KMS-11 (cell line): ENCODE results near the gene ARPP19.
A peak's percentile ranks its signal among the peaks of the same experiment; 100 is the strongest.
"Not testable (repeated sequence)": the region's sequence is repeated elsewhere in the genome, so short reads cannot be mapped to it uniquely, and the experiment has no call there.

Source experiments
- H2AFZ ChIP-seq: fragments of 200-600 bp; sonication (generic); 2 replicates; pipeline ENCODE4 v1.6.1; 2016; ENCODE audit warnings: antibody characterized with exemption, mixed run types, low read depth
- H3K27ac ChIP-seq: fragments of 200-600 bp; sonication (generic); 2 replicates; pipeline ENCODE4 v1.6.1; 2016; ENCODE audit warnings: mild to moderate bottlenecking, mixed run types
- H3K27me3 ChIP-seq: fragments of 200-600 bp; sonication (generic); 2 replicates; pipeline ENCODE4 v1.6.1; 2017; ENCODE audit warnings: mild to moderate bottlenecking, low read depth, mixed run types, moderate library complexity; ENCODE audit not compliant: insufficient read depth
- H3K36me3 ChIP-seq: fragments of 200-600 bp; sonication (generic); 2 replicates; pipeline ENCODE4 v1.6.1; 2017; ENCODE audit warnings: mild to moderate bottlenecking, mixed run types; ENCODE audit not compliant: insufficient read depth
- H3K4me1 ChIP-seq: fragments of 200-600 bp; sonication (generic); 2 replicates; pipeline ENCODE4 v1.6.1; 2016; ENCODE audit warnings: mild to moderate bottlenecking, low read depth, mixed run types; ENCODE audit not compliant: poor library complexity, severe bottlenecking
- H3K4me2 ChIP-seq: fragments of 200-600 bp; sonication (generic); 2 replicates; pipeline ENCODE4 v1.7.0; 2016; ENCODE audit warnings: mild to moderate bottlenecking, mixed run types
- H3K4me3 ChIP-seq: fragments of 200-600 bp; sonication (generic); IDR thresholded peaks from 2 replicates; pipeline ENCODE4 v1.6.1; 2017; ENCODE audit warnings: low read depth, low read length, mixed read lengths; ENCODE audit not compliant: insufficient read depth
- H3K79me2 ChIP-seq: fragments of 200-600 bp; sonication (generic); 2 replicates; pipeline ENCODE4 v1.6.1; 2016; ENCODE audit warnings: low read depth, mixed run types; ENCODE audit not compliant: insufficient read depth
- H3K9ac ChIP-seq: fragments of 200-600 bp; sonication (generic); 2 replicates; pipeline ENCODE4 v1.6.1; 2016; ENCODE audit warnings: mild to moderate bottlenecking, mixed run types
- H4K20me1 ChIP-seq: fragments of 200-600 bp; sonication (generic); 2 replicates; pipeline ENCODE4 v1.6.1; 2016; ENCODE audit warnings: mild to moderate bottlenecking, mixed run types; ENCODE audit not compliant: insufficient read depth
- TF ChIP-seq, protein P1 (sequence below): fragments of 200-600 bp; sonication (generic); conservative IDR thresholded peaks from 2 replicates; pipeline ENCODE4 v1.6.1; 2017; ENCODE audit warnings: low read depth, mild to moderate bottlenecking, antibody characterized with exemption, low read length, moderate library complexity, mixed read lengths

ARPP19 gene

DNA sequence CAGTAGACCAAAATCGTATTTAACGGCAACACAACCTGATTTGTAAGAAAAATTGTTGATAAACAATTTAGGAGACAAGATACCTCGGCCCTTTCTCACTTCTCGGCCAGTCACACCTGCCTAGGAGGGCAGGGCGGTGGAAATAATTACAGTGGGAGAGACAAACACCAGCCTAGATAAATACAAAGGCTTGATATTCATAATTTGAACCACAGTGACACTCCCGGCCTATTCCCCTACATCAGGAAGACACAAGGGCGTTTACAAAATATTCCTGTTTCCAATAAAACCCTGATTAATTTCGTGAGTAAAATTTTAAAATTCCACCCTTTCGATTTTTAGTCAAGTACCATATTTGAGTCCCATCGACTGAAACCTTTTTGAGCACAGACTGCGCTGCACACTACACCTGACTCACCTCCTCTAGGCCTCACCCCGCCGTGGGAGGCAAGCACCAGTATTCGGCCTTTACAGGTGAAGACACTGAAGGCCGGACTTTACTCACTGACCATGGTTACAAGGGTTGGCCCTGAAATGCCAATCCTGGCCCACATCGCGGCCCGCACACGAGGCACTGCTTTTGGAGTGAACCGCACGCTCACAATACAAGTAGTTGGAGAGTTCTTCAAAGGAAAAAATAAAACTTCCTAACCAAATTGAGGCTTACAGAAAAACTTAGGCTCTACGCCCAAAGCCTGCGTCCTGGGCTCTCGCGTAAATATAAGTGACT is 794 bp downstream of the ARPP19 start:
- Histone ChIP-seq H3K27me3 (no peaks in the 10 kb centered on the region), H3K9ac (peak overlapping the region; percentile 99), H3K4me1 (peaks cover 43% of the 10 kb centered on the region), H3K36me3 (0 out of 2 replicates have a peak, but pooled peaks cover 2% of the 10 kb centered on the region), H3K4me2 (peak overlapping the region; percentile 71), H2AFZ (peak overlapping the region; percentile 90), H3K27ac (peak overlapping the region; percentile 97), H3K79me2 (peaks cover 58% of the 10 kb centered on the region), H4K20me1 (peaks cover 13% of the 10 kb centered on the region), H3K4me3 (no peak overlapping the region)
- TF ChIP-seq, protein P1, sequence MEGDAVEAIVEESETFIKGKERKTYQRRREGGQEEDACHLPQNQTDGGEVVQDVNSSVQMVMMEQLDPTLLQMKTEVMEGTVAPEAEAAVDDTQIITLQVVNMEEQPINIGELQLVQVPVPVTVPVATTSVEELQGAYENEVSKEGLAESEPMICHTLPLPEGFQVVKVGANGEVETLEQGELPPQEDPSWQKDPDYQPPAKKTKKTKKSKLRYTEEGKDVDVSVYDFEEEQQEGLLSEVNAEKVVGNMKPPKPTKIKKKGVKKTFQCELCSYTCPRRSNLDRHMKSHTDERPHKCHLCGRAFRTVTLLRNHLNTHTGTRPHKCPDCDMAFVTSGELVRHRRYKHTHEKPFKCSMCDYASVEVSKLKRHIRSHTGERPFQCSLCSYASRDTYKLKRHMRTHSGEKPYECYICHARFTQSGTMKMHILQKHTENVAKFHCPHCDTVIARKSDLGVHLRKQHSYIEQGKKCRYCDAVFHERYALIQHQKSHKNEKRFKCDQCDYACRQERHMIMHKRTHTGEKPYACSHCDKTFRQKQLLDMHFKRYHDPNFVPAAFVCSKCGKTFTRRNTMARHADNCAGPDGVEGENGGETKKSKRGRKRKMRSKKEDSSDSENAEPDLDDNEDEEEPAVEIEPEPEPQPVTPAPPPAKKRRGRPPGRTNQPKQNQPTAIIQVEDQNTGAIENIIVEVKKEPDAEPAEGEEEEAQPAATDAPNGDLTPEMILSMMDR: no peak

DNA sequence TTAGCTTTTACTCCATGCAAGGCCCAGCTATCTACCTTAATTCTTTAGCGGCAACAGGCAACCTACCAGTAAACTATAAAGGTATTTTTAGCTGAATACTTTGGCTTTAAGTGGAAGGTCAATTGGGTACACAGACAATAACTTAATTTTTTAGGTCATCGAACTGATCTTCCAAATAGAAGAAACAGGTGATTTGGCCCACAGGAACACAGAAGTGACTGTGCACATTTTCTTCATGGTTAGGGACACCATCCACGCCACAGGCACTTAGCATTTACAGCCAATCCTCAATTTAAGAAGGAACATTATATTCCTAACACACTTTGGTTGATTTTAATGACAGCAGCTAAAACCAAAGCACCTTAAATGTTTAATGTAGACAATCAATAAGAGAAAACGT is 1.9 kb downstream of the ARPP19 start:
- Histone ChIP-seq H2AFZ (no peak overlapping the region), H3K4me1 (peaks cover 50% of the 10 kb centered on the region), H3K79me2 (peaks cover 70% of the 10 kb centered on the region), H3K27ac (peak overlapping the region; percentile 97), H3K36me3 (0 out of 2 replicates have a peak, but pooled peaks cover 2% of the 10 kb centered on the region), H4K20me1 (peaks cover 13% of the 10 kb centered on the region), H3K9ac (peak overlapping the region; percentile 99; the same call in 1 of the 2 replicates), H3K4me2 (peak overlapping the region; percentile 71), H3K27me3 (no peaks in the 10 kb centered on the region), H3K4me3 (no peak overlapping the region)
- TF ChIP-seq, protein P1: no peak

DNA sequence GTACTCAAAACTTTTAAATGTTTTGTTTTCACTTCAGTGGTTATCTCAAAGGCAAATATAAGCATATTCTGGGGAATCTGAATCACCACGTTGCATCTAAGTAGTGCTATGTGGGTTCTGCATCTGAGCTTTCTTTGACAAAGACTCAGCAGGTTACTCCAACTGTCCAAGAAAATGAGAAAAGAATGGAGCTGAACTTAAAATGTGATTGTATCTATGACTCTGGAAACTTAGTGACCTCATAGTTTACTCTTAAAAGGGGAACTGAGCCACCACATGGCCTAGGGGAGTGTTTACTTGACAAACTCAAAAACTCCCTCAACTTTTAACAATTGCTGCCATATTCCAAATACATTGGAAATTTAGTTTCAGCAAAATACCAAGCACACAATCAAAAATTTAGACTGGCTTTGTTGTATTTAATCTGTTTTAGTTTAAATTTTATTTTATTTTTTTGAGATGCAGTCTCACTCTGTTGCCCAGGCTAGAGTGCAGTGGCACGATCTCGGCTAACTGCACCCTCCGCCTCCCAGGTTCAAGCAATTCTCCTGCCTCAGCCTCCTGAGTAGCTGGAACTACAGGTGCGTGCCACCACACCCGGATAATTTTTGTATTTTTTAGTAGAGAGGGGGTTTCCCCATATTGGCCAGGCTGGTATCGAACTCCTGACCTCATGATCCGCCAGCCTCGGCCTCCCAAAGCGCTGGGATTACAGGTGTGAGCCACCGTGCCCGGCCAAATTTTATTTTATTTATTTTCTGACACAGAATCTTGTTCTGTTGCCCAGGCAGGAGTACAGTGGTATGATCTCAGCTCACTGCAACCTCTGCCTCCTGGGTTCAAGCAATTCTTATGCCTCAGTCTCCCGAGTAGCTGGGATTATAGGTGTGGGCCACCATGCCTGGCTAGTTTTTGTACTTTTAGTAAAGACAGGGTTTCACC is 3.1 kb downstream of the ARPP19 start:
- H3K27me3 ChIP-seq, H3K9ac ChIP-seq, H3K36me3 ChIP-seq, H3K4me3 ChIP-seq, H2AFZ ChIP-seq: not testable (repeated sequence)
- Histone ChIP-seq H3K79me2 (peaks cover 82% of the 10 kb centered on the region), H3K4me1 (peaks cover 60% of the 10 kb centered on the region), H3K27ac (peak overlapping the region; percentile 97), H4K20me1 (peaks cover 22% of the 10 kb centered on the region), H3K4me2 (peak overlapping the region; percentile 71)

DNA sequence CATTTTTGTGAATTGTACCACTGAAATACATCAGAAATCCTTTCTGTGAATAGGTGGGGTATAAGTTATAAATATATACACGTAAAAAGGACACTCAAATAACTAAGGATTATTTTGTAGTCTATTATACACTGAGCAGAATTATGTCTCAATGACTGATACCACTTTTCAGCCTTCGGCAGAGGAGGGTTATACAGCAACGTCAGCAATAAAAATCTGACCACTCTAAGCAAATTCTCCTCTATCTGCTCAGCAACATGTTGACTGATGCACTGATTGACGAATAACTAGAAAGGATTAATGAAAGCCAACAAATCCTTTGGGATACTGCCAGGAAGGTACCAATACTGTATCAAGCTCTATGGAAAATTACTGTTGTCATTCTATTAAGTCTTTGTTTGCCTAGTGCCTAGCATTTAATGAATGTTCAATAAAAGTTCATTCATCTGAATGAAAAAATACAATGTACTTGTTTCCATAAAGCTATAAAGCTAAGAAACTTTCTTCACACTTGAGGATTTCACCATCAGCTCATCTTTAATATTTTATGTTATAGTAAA is 5.2 kb downstream of the ARPP19 start:
- H3K36me3 ChIP-seq: peaks cover 2% of the 10 kb centered on the region; the same call in 1 of the 2 replicates
- TF ChIP-seq, protein P1: no peak
- H2AFZ ChIP-seq: no peak overlapping the region
- H3K27me3 ChIP-seq: no peaks in the 10 kb centered on the region
- no peak overlapping the region for H3K27ac ChIP-seq
- H3K4me1 ChIP-seq: peaks cover 64% of the 10 kb centered on the region
- H3K79me2 ChIP-seq: peaks cover 100% of the 10 kb centered on the region
- no peak overlapping the region for H3K9ac ChIP-seq
- H4K20me1 ChIP-seq: peaks cover 31% of the 10 kb centered on the region
- no peak overlapping the region for H3K4me3 ChIP-seq
- H3K4me2 ChIP-seq: no peak overlapping the region
